AML-193 (cell line): ENCODE measurements around the gene SLC6A9.

Source experiments
- DNase-seq, 2 experiments: peaks; one replicate each; lab custom pipeline; 2025; lab: John Stamatoyannopoulos, UW

SLC6A9 gene

GRCh38 chr1:44048532-44049215, 17.4 kb upstream of the SLC6A9 start:
- no peak for DNase-seq

GRCh38 chr1:44047131-44047530, 15.9 kb upstream of the SLC6A9 start:
- no peak for DNase-seq

GRCh38 chr1:44045064-44045463, 13.8 kb upstream of the SLC6A9 start:
- no peak for DNase-seq

GRCh38 chr1:44044071-44044801, 13.0 kb upstream of the SLC6A9 start:
- DNase-seq = no peak

- DNase-seq = no peak
These were observed 12.2 kb upstream of the SLC6A9 start for GRCh38 chr1:44043176-44044070.

- no peak for DNase-seq
These were observed 9.6 kb upstream of the SLC6A9 start for GRCh38 chr1:44040846-44041245.

- DNase-seq = no peak
These were observed 9.2 kb upstream of the SLC6A9 start for GRCh38 chr1:44040418-44040817.

GRCh38 chr1:44038876-44039657, 7.8 kb upstream of the SLC6A9 start:
- DNase-seq = no peak

GRCh38 chr1:44037154-44037553, 5.9 kb upstream of the SLC6A9 start:
- no peak for DNase-seq

- DNase-seq = peak; percentile 56 to 67
These were observed 5.3 kb upstream of the SLC6A9 start for GRCh38 chr1:44036409-44037139.

GRCh38 chr1:44035726-44036408, 4.6 kb upstream of the SLC6A9 start:
- DNase-seq = no peak

- DNase-seq = no peak
These were observed 3.9 kb upstream of the SLC6A9 start for GRCh38 chr1:44034976-44035716.

- no peak for DNase-seq
These were observed 3.2 kb upstream of the SLC6A9 start for GRCh38 chr1:44034423-44034822.

GRCh38 chr1:44033756-44034155, 2.5 kb upstream of the SLC6A9 start:
- DNase-seq = no peak

GRCh38 chr1:44033041-44033575, 1.8 kb upstream of the SLC6A9 start:
- no peak for DNase-seq

GRCh38 chr1:44032170-44032790, 1.0 kb upstream of the SLC6A9 start:
- DNase-seq = no peak

- DNase-seq = no peak
These were observed 534 bp downstream of the SLC6A9 start for GRCh38 chr1:44030605-44031251.

GRCh38 chr1:44029911-44030604, 1.2 kb downstream of the SLC6A9 start:
- DNase-seq = peak; percentile 66 to 81
